Liver (tissue), 9 donors: ENCODE results near the gene SLIT3. TPM values are rescaled to one million over a fixed set of nuclear protein-coding genes. Genes with fewer than 3 reads are reported as not detected.

ENCODE experiments used
- DNase-seq: peaks from one replicate; pipeline ENCODE4 v3.0.0-alpha.2; 2017; ENCODE audit warnings: low spot score
- H3K27ac ChIP-seq, 2 donors: one replicate each; pipeline ENCODE4 v1.7.0; 2013; ENCODE audit warnings: inconsistent platforms in 2 of 2, low read length in 2 of 2, control low read depth in 1 of 2, low read depth in 1 of 2, mild to moderate bottlenecking in 1 of 2
- H3K27me3 ChIP-seq, 4 donors: one replicate each; pipeline versions ENCODE4 v1.6.1 to v1.7.0; 2013; ENCODE audit warnings: low read length in 3 of 4, inconsistent platforms in 1 of 4, mild to moderate bottlenecking in 1 of 4, moderate library complexity in 1 of 4; ENCODE audit not compliant: control insufficient read depth in 4 of 4, insufficient read depth in 4 of 4
- H3K36me3 ChIP-seq, 4 donors: one replicate each; pipeline versions ENCODE4 v1.6.1 to v1.7.0; 2013; ENCODE audit warnings: low read length in 3 of 4, mild to moderate bottlenecking in 3 of 4, low read depth in 1 of 4, moderate library complexity in 1 of 4; ENCODE audit not compliant: control insufficient read depth in 4 of 4, insufficient read depth in 3 of 4
- H3K4me1 ChIP-seq, 4 donors: one replicate each; pipeline versions ENCODE4 v1.6.1 to v1.7.0; 2013; ENCODE audit warnings: low read length in 3 of 4, mild to moderate bottlenecking in 3 of 4, moderate library complexity in 1 of 4; ENCODE audit not compliant: control insufficient read depth in 4 of 4, insufficient read depth in 4 of 4
- H3K4me3 ChIP-seq, 3 donors: one replicate each; pipeline versions ENCODE4 v1.6.1 to v1.7.0; 2013; ENCODE audit warnings: low read length in 3 of 3, control low read depth in 1 of 3, low read depth in 1 of 3, mild to moderate bottlenecking in 1 of 3
- H3K9ac ChIP-seq, 2 donors: one replicate each; pipeline ENCODE4 v1.7.0; 2013; ENCODE audit warnings: low read length in 2 of 2, mild to moderate bottlenecking in 2 of 2, moderate library complexity in 2 of 2, control low read depth in 1 of 2, low read depth in 1 of 2
- H3K9me3 ChIP-seq, 4 donors: one replicate each; pipeline versions ENCODE4 v1.6.1 to v1.7.0; 2013; ENCODE audit warnings: low read length in 3 of 4; ENCODE audit not compliant: control insufficient read depth in 4 of 4
- ATF3 ChIP-seq: IDR thresholded peaks from 2 replicates; pipeline ENCODE4 v1.6.1; 2016; ENCODE audit warnings: antibody characterized with exemption
- CTCF ChIP-seq: fragments of 150-350 bp; IDR thresholded peaks from 2 replicates; pipeline ENCODE4 v1.5.1; 2017; ENCODE audit warnings: improper control_type of control experiment, low read depth, low read length; ENCODE audit not compliant: missing input control
- EGR1 ChIP-seq, 2 donors: IDR thresholded peaks; 2 replicates each; pipeline ENCODE4 v1.6.1; 2016 to 2018; ENCODE audit warnings: antibody characterized with exemption in 2 of 2, low read depth in 2 of 2
- FOXA1 ChIP-seq: IDR thresholded peaks from 2 replicates; pipeline ENCODE4 v1.6.1; 2016; ENCODE audit warnings: antibody characterized with exemption
- FOXA2 ChIP-seq: IDR thresholded peaks from 2 replicates; pipeline ENCODE4 v1.6.1; 2016; ENCODE audit warnings: antibody characterized with exemption
- HNF4A ChIP-seq, 2 donors: conservative IDR thresholded peaks; 2 replicates each; pipeline ENCODE4 v1.6.1; 2016; ENCODE audit warnings: antibody characterized with exemption in 2 of 2, mild to moderate bottlenecking in 2 of 2
- HNF4G ChIP-seq: IDR thresholded peaks from 2 replicates; pipeline ENCODE4 v1.6.1; 2016; ENCODE audit warnings: antibody characterized with exemption
- JUND ChIP-seq, 2 donors: IDR thresholded peaks; 2 replicates each; pipeline ENCODE4 v1.6.1; 2016; ENCODE audit warnings: antibody characterized with exemption in 2 of 2
- MAX ChIP-seq: IDR thresholded peaks from 2 replicates; pipeline ENCODE4 v1.6.1; 2016; ENCODE audit warnings: antibody characterized with exemption
- NR2F2 ChIP-seq: IDR thresholded peaks from 2 replicates; pipeline ENCODE4 v1.6.1; 2016; ENCODE audit warnings: antibody characterized with exemption
- RAD21 ChIP-seq, 2 donors: IDR thresholded peaks; 2 replicates each; pipeline ENCODE4 v1.6.1; 2016; ENCODE audit warnings: antibody characterized with exemption in 2 of 2, mild to moderate bottlenecking in 2 of 2
- REST ChIP-seq: IDR thresholded peaks from 2 replicates; pipeline ENCODE4 v1.6.1; 2016; ENCODE audit warnings: antibody characterized with exemption, mild to moderate bottlenecking
- RXRA ChIP-seq, 2 donors: IDR thresholded peaks; 2 replicates each; pipeline ENCODE4 v1.6.1; 2017 to 2018; ENCODE audit warnings: antibody characterized with exemption in 2 of 2, mild to moderate bottlenecking in 1 of 2
- SP1 ChIP-seq: IDR thresholded peaks from 2 replicates; pipeline ENCODE4 v1.6.1; 2018; ENCODE audit warnings: antibody characterized with exemption, mild to moderate bottlenecking
- TAF1 ChIP-seq: conservative IDR thresholded peaks from 2 replicates; pipeline ENCODE4 v1.6.1; 2016; ENCODE audit warnings: antibody characterized with exemption, mild to moderate bottlenecking
- YY1 ChIP-seq: IDR thresholded peaks from 2 replicates; pipeline ENCODE4 v1.6.1; 2016; ENCODE audit warnings: antibody characterized with exemption, mild to moderate bottlenecking
- ZBTB33 ChIP-seq: IDR thresholded peaks from 2 replicates; pipeline ENCODE4 v1.6.1; 2016; ENCODE audit warnings: antibody characterized with exemption
- WGBS: extraction: QIAGEN DNeasy Blood & Tissue Kit; methylation state at CpG from one replicate; pipeline ENCODE4 v1.1.7; 2013; 5-methylcytosine and 5-hydroxymethylcytosine counted together
- polyA plus RNA-seq, 2 donors: library from polyadenylated mRNA; stranded (reverse) in 1 of 2; unstranded in 1 of 2; fragments of 200-250 nt in 1 of 2; fragments of >200 nt in 1 of 2; fragmentation: Nextera tagmentation in 1 of 2; extraction: Ambion mirVana in 1 of 2; gene quantifications; one replicate each; pipeline versions ENCODE4 v1.2.1 to v1.2.3, GENCODE V29; 2013 to 2015
- total RNA-seq, 2 donors: library from RNA; depleted of rRNA; stranded (reverse); fragments of >200 nt; gene quantifications; one replicate each; pipeline ENCODE4 v1.2.3, GENCODE V29; 2014
- donor health status: healthy.
- donor health status: healthy.
- donor health status: healthy.
- donor health status: healthy.
- donor health status: healthy.

Gene SLIT3
- total and polyA plus RNA-seq, 4 donors, result 0.61 to 1.3 (median 0.91) TPM

GRCh38 chr5:168836603-168837231, 464.2 kb downstream of the SLIT3 start:
- H3K4me1 ChIP-seq, result no peaks in the 10 kb centered on the region
- no peak for DNase-seq
- no peak overlapping the region for H3K4me3 ChIP-seq
- H3K27ac ChIP-seq, result no peak overlapping the region
- TF ChIP-seq ATF3, result no peak
- no peak for TF ChIP-seq TAF1
- TF ChIP-seq MAX, result no peak
- TF ChIP-seq YY1, result no peak
- no peak for TF ChIP-seq ZBTB33
- TF ChIP-seq CTCF, result no peak
- TF ChIP-seq NR2F2, result no peak
- no peak for TF ChIP-seq JUND (IDR thresholded peaks at IDR 0.05)
- TF ChIP-seq SP1, result no peak
- TF ChIP-seq FOXA1, result no peak
- no peak for TF ChIP-seq REST
- no peak for TF ChIP-seq HNF4G
- TF ChIP-seq EGR1 (IDR thresholded peaks at IDR 0.05; ENCODE audit: low read depth in 2 of 2), result no peak
- TF ChIP-seq RAD21 (IDR thresholded peaks at IDR 0.05), result no peak
- no peak for TF ChIP-seq RXRA (IDR thresholded peaks at IDR 0.05)
- 67% methylated on average over 7 of the region's 7 CpGs for WGBS
- H3K9ac ChIP-seq, result no peak overlapping the region
- H3K27me3 ChIP-seq, result peaks cover 0 to 6% (median 0%) of the 10 kb centered on the region in 4 donors
- H3K36me3 ChIP-seq, result no peaks in the 10 kb centered on the region
- no peaks in the 10 kb centered on the region for H3K9me3 ChIP-seq

GRCh38 chr5:168833936-168834335, 467.0 kb downstream of the SLIT3 start:
- Histone ChIP-seq H3K4me3 (no peak overlapping the region), H3K27me3 (peaks cover 0 to 4% (median 0%) of the 10 kb centered on the region in 4 donors), H3K27ac (no peak overlapping the region), H3K9me3 (no peaks in the 10 kb centered on the region), H3K36me3 (no peaks in the 10 kb centered on the region), H3K4me1 (no peaks in the 10 kb centered on the region), H3K9ac (no peak overlapping the region)
- 53% methylated on average over 4 of the region's 4 CpGs for WGBS
- no peak for DNase-seq
- no peak for TF ChIP-seq HNF4A (conservative IDR thresholded peaks at IDR 0.05)
- no peak for TF ChIP-seq FOXA1
- no peak for TF ChIP-seq YY1
- no peak for TF ChIP-seq TAF1
- no peak for TF ChIP-seq EGR1 (IDR thresholded peaks at IDR 0.05; ENCODE audit: low read depth in 2 of 2)
- TF ChIP-seq ATF3, result no peak
- no peak for TF ChIP-seq REST
- TF ChIP-seq MAX, result no peak
- no peak for TF ChIP-seq HNF4G
- no peak for TF ChIP-seq JUND (IDR thresholded peaks at IDR 0.05)
- TF ChIP-seq FOXA2, result no peak
